Activated CD4-positive, alpha-beta T cell treated with anti-CD3 and anti-CD28 coated beads, Interleukin-2, amount 10 ng/mL, durations not matched to agents 24 days and 14 days (primary cell): ENCODE data around the gene PCDHGB4. TPM values are rescaled to one million over a fixed set of nuclear protein-coding genes. Genes with fewer than 3 reads are reported as not detected.
"Not testable (repeated sequence)": the region's sequence is repeated elsewhere in the genome, so short reads cannot be mapped to it uniquely, and the experiment has no call there.

Experiments used
- DNase-seq: peaks from one replicate; pipeline ENCODE4 v3.0.0; 2022
- H3K27ac Mint-ChIP-seq: one replicate; pipeline ENCODE4 v1.8.0; 2022; ENCODE audit warnings: mild to moderate bottlenecking, mixed read lengths
- H3K27me3 Mint-ChIP-seq: one replicate; pipeline ENCODE4 v1.8.0; 2022; ENCODE audit warnings: mixed read lengths
- H3K36me3 Mint-ChIP-seq: one replicate; pipeline ENCODE4 v1.8.0; 2022; ENCODE audit warnings: low read depth, mild to moderate bottlenecking, mixed read lengths
- H3K4me1 Mint-ChIP-seq: one replicate; pipeline ENCODE4 v1.8.0; 2021; ENCODE audit warnings: mixed read lengths
- H3K4me3 Mint-ChIP-seq: one replicate; pipeline ENCODE4 v1.8.0; 2022; ENCODE audit warnings: mild to moderate bottlenecking, moderate library complexity, mixed read lengths
- H3K9me3 Mint-ChIP-seq: one replicate; pipeline ENCODE4 v1.8.0; 2021; ENCODE audit warnings: mixed read lengths
- intact Hi-C: fragments of 100-400 bp; cut with micrococcal nuclease; formaldehyde crosslinking; loops from one replicate; pipeline ENCODE4 v1.15.1; 2023
- total RNA-seq: library from RNA; stranded (reverse); gene quantifications from 2 replicates; pipeline ENCODE4 v1.2.3, GENCODE V29; 2022

PCDHGB4 gene
- total RNA-seq, 1 donor from 2014 or later: 0.21 TPM

DNA sequence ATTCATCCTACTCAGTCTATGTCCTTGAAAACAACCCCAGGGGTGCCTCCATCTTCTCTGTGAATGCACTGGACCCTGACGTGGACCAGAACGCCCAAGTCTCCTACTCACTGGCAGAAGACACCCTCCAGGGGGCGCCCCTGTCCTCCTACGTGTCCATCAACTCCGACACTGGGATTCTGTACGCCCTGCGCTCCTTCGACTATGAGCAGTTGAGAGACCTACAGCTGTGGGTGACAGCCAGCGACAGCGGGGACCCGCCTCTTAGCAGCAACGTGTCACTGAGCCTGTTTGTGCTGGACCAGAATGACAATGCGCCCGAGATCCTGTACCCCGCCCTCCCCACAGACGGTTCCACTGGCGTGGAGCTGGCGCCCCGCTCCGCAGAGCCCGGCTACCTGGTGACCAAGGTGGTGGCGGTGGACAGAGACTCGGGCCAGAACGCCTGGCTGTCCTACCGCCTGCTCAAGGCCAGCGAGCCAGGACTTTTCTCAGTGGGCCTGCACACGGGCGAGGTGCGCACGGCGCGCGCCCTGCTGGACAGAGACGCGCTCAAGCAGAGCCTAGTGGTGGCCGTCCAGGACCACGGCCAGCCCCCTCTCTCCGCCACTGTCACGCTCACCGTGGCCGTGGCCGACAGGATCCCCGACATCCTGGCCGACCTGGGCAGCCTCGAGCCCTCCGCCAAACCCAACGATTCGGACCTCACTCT lies 11.9 kb upstream of the PCDHGB4 start:
- H3K36me3 Mint-ChIP-seq, intact Hi-C loops, H3K27ac Mint-ChIP-seq, DNase-seq, H3K4me3 Mint-ChIP-seq, H3K4me1 Mint-ChIP-seq: not testable (repeated sequence)
- Mint-ChIP-seq H3K27me3 (peaks cover 11% of the 10 kb centered on the region), H3K9me3 (peaks cover 22% of the 10 kb centered on the region)

DNA sequence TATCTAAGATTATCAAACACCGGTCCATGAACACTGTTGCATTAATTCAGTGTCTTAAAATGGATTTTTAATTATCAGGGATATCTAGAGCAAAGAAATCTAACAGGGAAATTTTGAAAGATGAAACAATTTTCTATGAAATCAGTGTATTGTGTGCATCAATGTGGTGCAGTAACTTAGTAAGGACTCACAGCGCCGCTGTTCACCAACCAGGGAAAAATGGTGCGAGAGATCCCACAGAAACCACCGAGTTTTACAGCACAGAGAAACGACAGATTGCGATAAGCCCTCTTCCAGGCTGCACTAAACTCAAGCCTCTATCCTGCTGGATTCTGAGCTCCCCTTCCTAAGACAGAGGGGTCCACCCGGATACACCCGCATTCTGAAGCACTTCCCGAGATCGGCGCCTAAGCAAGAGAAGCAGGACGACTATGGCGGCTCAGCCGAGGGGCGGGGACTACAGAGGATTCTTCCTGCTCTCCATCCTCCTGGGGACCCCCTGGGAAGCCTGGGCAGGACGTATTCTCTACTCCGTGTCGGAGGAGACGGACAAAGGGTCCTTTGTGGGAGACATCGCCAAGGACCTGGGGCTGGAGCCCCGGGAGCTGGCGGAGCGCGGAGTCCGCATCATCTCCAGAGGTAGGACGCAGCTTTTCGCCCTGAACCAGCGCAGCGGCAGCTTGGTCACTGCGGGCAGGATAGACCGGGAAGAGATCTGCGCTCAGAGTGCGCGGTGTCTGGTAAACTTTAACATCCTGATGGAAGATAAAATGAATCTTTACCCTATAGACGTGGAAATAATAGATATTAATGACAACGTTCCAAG lies 4.8 kb upstream of the PCDHGB4 start, which contains the start of gene PCDHGA7:
Gene PCDHGA7 (plus strand): TSS at position 274 of the 826 bp plus-strand sequence. CDS start 158 bp downstream, at position 432.
- H3K4me1 Mint-ChIP-seq: no peaks in the 10 kb centered on the region
- peak within 1 kb of the TSS; percentile 82 for H3K4me3 Mint-ChIP-seq
- peak within 1 kb of the TSS; percentile 20 for H3K27ac Mint-ChIP-seq
- peak; percentile 55 for DNase-seq
- H3K36me3 Mint-ChIP-seq: no peaks in the 10 kb centered on the region
- peaks cover 4% of the 10 kb centered on the region for H3K9me3 Mint-ChIP-seq
- peaks cover 8% of the 10 kb centered on the region for H3K27me3 Mint-ChIP-seq
- intact Hi-C loops: no loop called here

DNA sequence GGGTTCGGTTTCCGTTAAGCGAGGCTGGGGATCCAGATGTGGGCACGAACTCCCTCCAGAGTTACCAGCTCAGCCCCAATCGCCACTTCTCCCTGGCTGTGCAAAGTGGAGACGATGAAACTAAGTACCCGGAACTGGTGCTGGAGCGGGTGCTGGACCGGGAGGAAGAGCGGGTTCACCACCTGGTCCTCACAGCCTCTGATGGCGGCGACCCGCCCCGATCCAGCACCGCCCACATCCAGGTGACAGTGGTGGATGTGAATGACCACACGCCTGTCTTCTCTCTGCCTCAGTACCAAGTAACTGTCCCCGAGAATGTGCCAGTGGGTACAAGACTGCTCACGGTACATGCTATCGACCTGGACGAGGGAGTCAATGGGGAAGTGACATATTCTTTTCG lies 4.2 kb upstream of the PCDHGB4 start:
- H3K4me3 Mint-ChIP-seq: peak overlapping the region; percentile 82
- intact Hi-C loops: no loop called here
- peaks cover 6% of the 10 kb centered on the region for H3K9me3 Mint-ChIP-seq
- H3K27me3 Mint-ChIP-seq: peaks cover 8% of the 10 kb centered on the region
- no peaks in the 10 kb centered on the region for H3K36me3 Mint-ChIP-seq
- DNase-seq: no peak
- H3K27ac Mint-ChIP-seq: no peak overlapping the region
- H3K4me1 Mint-ChIP-seq: no peaks in the 10 kb centered on the region

DNA sequence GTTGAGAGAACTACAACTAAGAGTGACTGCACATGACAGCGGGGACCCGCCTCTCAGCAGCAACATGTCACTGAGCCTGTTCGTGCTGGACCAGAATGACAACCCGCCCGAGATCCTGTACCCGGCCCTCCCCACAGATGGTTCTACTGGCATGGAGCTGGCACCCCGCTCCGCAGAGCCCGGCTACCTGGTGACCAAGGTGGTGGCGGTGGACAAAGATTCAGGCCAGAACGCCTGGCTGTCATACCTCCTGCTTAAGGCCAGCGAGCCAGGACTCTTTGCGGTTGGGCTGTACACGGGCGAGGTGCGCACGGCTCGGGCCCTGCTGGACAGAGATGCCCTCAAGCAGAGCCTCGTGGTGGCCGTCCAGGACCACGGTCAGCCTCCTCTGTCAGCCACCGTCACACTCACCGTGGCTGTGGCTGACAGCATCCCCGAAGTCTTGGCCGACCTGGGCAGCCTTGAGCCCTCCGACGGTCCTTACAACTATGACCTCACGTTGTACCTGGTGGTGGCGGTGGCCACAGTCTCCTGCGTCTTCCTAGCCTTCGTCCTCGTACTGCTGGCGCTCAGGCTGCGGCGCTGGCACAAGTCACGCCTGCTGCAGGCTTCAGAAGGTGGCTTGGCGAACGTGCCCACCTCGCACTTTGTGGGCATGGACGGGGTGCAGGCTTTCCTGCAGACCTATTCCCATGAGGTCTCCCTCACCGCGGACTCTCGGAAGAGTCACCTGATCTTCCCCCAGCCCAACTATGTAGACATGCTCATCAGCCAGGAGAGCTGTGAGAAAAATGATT lies 2.8 kb upstream of the PCDHGB4 start:
- intact Hi-C loops: no loop called here
- H3K9me3 Mint-ChIP-seq: peaks cover 14% of the 10 kb centered on the region
- H3K27ac Mint-ChIP-seq: no peak overlapping the region
- H3K4me1 Mint-ChIP-seq: no peaks in the 10 kb centered on the region
- no peak for DNase-seq
- H3K4me3 Mint-ChIP-seq: no peak overlapping the region
- H3K36me3 Mint-ChIP-seq: no peaks in the 10 kb centered on the region
- H3K27me3 Mint-ChIP-seq: peaks cover 13% of the 10 kb centered on the region

DNA sequence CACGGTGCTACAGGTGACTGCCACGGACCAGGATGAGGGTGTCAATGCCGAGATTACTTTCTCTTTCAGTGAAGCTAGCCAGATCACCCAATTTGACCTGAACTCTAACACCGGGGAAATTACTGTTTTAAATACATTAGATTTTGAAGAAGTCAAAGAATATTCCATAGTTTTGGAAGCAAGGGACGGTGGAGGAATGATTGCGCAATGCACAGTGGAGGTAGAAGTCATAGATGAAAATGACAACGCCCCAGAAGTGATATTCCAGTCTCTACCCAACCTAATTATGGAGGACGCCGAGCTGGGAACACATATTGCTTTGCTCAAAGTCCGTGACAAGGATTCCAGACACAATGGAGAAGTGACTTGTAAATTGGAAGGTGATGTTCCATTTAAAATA lies 1.2 kb downstream of the PCDHGB4 start:
- Mint-ChIP-seq H3K27me3 (peaks cover 16% of the 10 kb centered on the region), H3K4me3 (peak overlapping the region; percentile 8), H3K27ac (no peak overlapping the region), H3K9me3 (peaks cover 30% of the 10 kb centered on the region), H3K4me1 (no peaks in the 10 kb centered on the region), H3K36me3 (peaks cover 3% of the 10 kb centered on the region)
- intact Hi-C loops: no loop called here
- no peak for DNase-seq

- Mint-ChIP-seq H3K36me3 (peaks cover 3% of the 10 kb centered on the region), H3K27me3 (peaks cover 19% of the 10 kb centered on the region), H3K9me3 (peaks cover 35% of the 10 kb centered on the region), H3K4me1 (no peaks in the 10 kb centered on the region), H3K4me3 (no peak overlapping the region), H3K27ac (no peak overlapping the region)
- no peak for DNase-seq
- intact Hi-C loops: no loop called here
These were observed 1.9 kb downstream of the PCDHGB4 start for GRCh38 chr5:141389153-141390042.

- H3K27me3 Mint-ChIP-seq: peaks cover 22% of the 10 kb centered on the region
- no peak within 1 kb of the TSS for H3K4me3 Mint-ChIP-seq
- no peaks in the 10 kb centered on the region for H3K4me1 Mint-ChIP-seq
- intact Hi-C loops: no loop called here
- peaks cover 3% of the 10 kb centered on the region for H3K36me3 Mint-ChIP-seq
- H3K27ac Mint-ChIP-seq: no peak within 1 kb of the TSS
- peaks cover 38% of the 10 kb centered on the region for H3K9me3 Mint-ChIP-seq
- DNase-seq: peak; percentile 50
These were observed 5.1 kb downstream of the PCDHGB4 start, which contains the start of gene PCDHGA8 for GRCh38 chr5:141392429-141393198. TSS of gene PCDHGA8 (plus strand) at chr5:141392633. CDS start at chr5:141392814, 181 bp downstream.

- H3K4me3 Mint-ChIP-seq: no peak overlapping the region
- no peak for DNase-seq
- H3K9me3 Mint-ChIP-seq: peaks cover 37% of the 10 kb centered on the region
- peaks cover 3% of the 10 kb centered on the region for H3K36me3 Mint-ChIP-seq
- peaks cover 22% of the 10 kb centered on the region for H3K27me3 Mint-ChIP-seq
- H3K27ac Mint-ChIP-seq: no peak overlapping the region
- intact Hi-C loops: no loop called here
- H3K4me1 Mint-ChIP-seq: no peaks in the 10 kb centered on the region
These were observed 5.8 kb downstream of the PCDHGB4 start for GRCh38 chr5:141393267-141393666.

- H3K27ac Mint-ChIP-seq, H3K4me3 Mint-ChIP-seq, H3K36me3 Mint-ChIP-seq, DNase-seq, H3K4me1 Mint-ChIP-seq, intact Hi-C loops: not testable (repeated sequence)
- Mint-ChIP-seq H3K9me3 (peaks cover 35% of the 10 kb centered on the region), H3K27me3 (peaks cover 23% of the 10 kb centered on the region)
These were observed 7.1 kb downstream of the PCDHGB4 start for GRCh38 chr5:141394401-141395187.

DNA sequence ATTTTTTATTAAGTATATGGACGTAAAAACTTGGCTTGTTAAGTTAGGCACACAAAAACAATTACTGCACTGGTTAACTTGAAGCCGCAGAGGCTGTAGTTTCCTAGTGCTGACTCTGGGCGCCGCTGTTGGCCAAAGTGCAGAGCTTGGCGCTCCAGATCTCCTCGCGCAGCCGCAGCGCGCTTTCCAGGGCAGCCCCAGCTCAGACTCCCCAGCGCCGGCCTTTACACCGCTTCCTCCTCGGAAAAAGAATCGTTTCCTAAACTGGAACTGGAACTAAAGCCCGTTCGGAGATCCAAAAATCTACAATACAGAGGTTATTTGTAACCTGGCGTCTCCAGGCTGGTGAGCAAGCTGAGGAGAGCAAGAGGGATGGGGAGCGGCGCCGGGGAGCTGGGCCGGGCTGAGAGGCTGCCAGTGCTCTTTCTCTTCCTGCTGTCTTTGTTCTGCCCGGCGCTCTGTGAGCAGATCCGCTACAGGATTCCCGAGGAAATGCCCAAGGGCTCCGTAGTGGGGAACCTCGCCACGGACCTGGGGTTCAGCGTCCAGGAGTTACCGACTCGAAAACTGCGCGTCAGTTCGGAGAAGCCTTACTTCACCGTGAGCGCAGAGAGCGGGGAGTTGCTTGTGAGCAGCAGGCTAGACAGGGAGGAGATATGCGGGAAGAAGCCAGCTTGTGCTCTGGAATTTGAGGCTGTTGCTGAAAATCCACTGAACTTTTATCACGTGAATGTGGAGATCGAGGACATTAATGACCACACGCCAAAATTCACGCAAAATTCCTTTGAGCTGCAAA lies 10.5 kb downstream of the PCDHGB4 start, which contains the start of gene PCDHGB5:
Gene PCDHGB5 (plus strand): TSS at position 192 of the 796 bp plus-strand sequence. CDS start 181 bp downstream, at position 373.
- H3K36me3 Mint-ChIP-seq, H3K27ac Mint-ChIP-seq, intact Hi-C loops, H3K4me1 Mint-ChIP-seq: not testable (repeated sequence)
- peaks cover 23% of the 10 kb centered on the region for H3K27me3 Mint-ChIP-seq
- DNase-seq: peak; percentile 83
- peaks cover 27% of the 10 kb centered on the region for H3K9me3 Mint-ChIP-seq
- peak within 1 kb of the TSS; percentile 63 for H3K4me3 Mint-ChIP-seq

DNA sequence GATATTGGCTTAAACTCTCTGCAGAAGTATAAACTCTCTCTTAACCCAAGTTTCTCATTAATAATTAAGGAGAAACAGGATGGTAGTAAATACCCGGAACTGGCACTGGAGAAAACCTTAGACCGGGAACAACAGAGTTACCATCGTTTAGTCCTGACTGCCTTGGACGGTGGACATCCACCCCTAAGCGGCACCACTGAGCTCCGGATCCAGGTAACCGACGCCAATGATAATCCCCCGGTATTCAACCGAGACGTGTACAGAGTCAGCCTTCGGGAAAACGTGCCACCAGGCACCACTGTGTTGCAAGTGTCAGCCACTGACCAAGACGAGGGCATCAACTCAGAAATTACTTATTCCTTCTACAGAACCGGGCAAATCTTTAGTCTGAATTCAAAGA lies 11.1 kb downstream of the PCDHGB4 start:
- Mint-ChIP-seq H3K27me3 (peaks cover 26% of the 10 kb centered on the region), H3K4me3 (no peak overlapping the region), H3K4me1 (no peaks in the 10 kb centered on the region), H3K27ac (no peak overlapping the region), H3K36me3 (no peaks in the 10 kb centered on the region), H3K9me3 (peaks cover 25% of the 10 kb centered on the region)
- DNase-seq: peak; percentile 51
- intact Hi-C loops: no loop called here
